Parathyroid adenoma (tissue), 2 donors: ENCODE data around the gene GRM7.

Experiments used
- H2AFZ ChIP-seq: fragments of 300-600 bp; sonication (generic); one replicate; pipeline ENCODE4 v1.7.0; 2017; ENCODE audit warnings: antibody characterized with exemption, mild to moderate bottlenecking
- H3K27ac ChIP-seq: fragments of 300-600 bp; sonication (generic); one replicate; pipeline ENCODE4 v1.7.0; 2017
- H3K27me3 ChIP-seq: fragments of 300-600 bp; sonication (generic); one replicate; pipeline ENCODE4 v1.7.0; 2017; ENCODE audit warnings: low read length; ENCODE audit not compliant: control insufficient read depth, insufficient read depth
- H3K36me3 ChIP-seq: fragments of 300-600 bp; sonication (generic); one replicate; pipeline ENCODE4 v1.7.0; 2017; ENCODE audit warnings: low read length; ENCODE audit not compliant: control insufficient read depth, insufficient read depth
- H3K4me1 ChIP-seq: fragments of 300-600 bp; sonication (generic); one replicate; pipeline ENCODE4 v1.7.0; 2017; ENCODE audit warnings: control low read depth
- H3K4me2 ChIP-seq: fragments of 300-600 bp; sonication (generic); one replicate; pipeline ENCODE4 v1.7.0; 2017; ENCODE audit warnings: low read length
- H3K4me3 ChIP-seq: fragments of 300-600 bp; sonication (generic); one replicate; pipeline ENCODE4 v1.7.0; 2017; ENCODE audit warnings: low read depth, low read length
- H3K79me2 ChIP-seq: fragments of 300-600 bp; sonication (generic); one replicate; pipeline ENCODE4 v1.7.0; 2017; ENCODE audit warnings: control low read depth
- H3K9ac ChIP-seq: fragments of 300-600 bp; sonication (generic); one replicate; pipeline ENCODE4 v1.7.0; 2017; ENCODE audit warnings: mild to moderate bottlenecking
- H3K9me3 ChIP-seq: fragments of 300-600 bp; sonication (generic); one replicate; pipeline ENCODE4 v1.7.0; 2017; ENCODE audit warnings: low read length; ENCODE audit not compliant: control insufficient read depth
- TF ChIP-seq, protein P1 (sequence below): fragments of 300-600 bp; sonication (generic); IDR thresholded peaks from one replicate; pipeline ENCODE4 v1.7.0; 2017; ENCODE audit warnings: antibody characterized with exemption, mild to moderate bottlenecking
- donor health status: primary hyperparathyroidism.

The GRM7 gene

DNA sequence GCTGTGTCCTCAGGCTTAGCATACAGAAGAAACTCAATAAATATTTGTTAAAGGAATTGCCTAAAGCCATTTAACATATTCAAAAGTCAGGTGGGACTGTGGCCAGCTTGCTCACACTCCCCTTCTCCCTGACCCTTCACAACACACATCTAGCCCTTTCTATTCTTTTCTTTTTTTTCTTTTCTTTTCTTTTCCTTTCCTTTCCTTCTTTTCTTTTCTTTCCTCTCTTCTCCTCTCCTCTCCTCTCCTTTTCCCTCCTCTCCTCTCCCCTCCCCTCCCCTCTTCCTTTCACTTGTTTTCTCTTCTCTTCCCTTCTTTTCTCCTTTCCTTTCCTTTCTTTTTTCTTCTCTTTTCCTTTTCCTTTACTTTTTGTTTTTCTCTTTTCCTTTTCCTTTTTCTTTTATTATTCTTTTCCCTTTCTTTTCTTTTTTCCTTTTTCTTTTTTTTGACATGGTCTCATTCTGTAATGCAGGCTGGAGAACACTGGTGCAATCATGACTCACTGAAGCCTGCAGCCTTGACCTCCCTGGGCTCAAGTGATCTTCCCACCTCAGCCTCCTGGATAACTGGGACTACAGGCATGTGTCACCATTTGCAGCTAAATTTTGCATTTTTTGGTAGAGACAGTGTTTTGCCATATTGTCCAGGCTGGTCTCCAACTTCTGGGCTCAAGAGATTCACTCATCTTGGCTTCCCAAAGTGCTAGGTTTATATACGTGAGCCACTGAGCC lies 377.8 kb downstream of the GRM7 start:
- no peak overlapping the region for H3K4me2 ChIP-seq
- TF ChIP-seq, protein P1, sequence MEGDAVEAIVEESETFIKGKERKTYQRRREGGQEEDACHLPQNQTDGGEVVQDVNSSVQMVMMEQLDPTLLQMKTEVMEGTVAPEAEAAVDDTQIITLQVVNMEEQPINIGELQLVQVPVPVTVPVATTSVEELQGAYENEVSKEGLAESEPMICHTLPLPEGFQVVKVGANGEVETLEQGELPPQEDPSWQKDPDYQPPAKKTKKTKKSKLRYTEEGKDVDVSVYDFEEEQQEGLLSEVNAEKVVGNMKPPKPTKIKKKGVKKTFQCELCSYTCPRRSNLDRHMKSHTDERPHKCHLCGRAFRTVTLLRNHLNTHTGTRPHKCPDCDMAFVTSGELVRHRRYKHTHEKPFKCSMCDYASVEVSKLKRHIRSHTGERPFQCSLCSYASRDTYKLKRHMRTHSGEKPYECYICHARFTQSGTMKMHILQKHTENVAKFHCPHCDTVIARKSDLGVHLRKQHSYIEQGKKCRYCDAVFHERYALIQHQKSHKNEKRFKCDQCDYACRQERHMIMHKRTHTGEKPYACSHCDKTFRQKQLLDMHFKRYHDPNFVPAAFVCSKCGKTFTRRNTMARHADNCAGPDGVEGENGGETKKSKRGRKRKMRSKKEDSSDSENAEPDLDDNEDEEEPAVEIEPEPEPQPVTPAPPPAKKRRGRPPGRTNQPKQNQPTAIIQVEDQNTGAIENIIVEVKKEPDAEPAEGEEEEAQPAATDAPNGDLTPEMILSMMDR = no peak
- H3K36me3 ChIP-seq = no peaks in the 10 kb centered on the region
- no peaks in the 10 kb centered on the region for H3K27me3 ChIP-seq
- H3K79me2 ChIP-seq = no peaks in the 10 kb centered on the region
- no peak overlapping the region for H2AFZ ChIP-seq
- H3K4me3 ChIP-seq = no peak overlapping the region
- no peak overlapping the region for H3K9ac ChIP-seq
- H3K27ac ChIP-seq = no peak overlapping the region
- no peaks in the 10 kb centered on the region for H3K4me1 ChIP-seq
- H3K9me3 ChIP-seq = no peaks in the 10 kb centered on the region

DNA sequence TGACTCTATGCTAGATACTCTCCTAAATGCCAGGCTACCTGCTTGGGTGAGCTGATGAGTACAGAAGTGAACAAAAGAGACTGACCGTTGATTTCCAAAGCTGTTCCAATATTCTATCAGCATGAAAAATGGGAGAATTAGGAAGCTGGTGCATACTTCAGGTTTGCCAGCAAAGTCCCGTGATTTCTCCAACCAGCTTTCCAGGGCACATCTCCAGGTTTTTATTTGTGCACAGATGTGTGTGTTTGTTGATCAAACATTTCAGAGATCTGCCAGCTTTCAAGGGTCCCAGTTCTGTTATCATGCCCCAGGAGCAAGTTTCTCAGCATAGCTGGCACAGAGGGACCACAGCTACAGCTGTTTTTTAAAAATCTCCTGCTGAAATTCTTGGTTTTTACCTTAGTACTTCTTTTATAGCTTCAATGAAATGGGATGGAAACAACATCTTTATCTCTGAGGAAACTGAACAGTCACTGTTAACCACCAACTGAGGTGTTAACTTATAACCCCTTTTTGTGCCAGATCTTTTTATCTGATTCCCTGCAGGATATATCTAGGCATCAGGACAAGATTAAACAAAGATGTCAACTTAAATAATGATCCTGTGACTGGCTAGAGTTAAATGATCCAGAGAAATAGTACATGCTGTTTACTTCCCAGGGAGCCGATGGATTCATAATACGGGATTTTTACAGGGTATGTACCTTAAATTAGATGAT lies 380.8 kb downstream of the GRM7 start:
- TF ChIP-seq, protein P1 = no peak
- Histone ChIP-seq H3K4me3 (no peak overlapping the region), H3K9me3 (no peaks in the 10 kb centered on the region), H3K4me1 (no peaks in the 10 kb centered on the region), H3K79me2 (no peaks in the 10 kb centered on the region), H3K9ac (no peak overlapping the region), H3K36me3 (no peaks in the 10 kb centered on the region), H3K4me2 (no peak overlapping the region), H3K27me3 (no peaks in the 10 kb centered on the region), H2AFZ (no peak overlapping the region), H3K27ac (no peak overlapping the region)

DNA sequence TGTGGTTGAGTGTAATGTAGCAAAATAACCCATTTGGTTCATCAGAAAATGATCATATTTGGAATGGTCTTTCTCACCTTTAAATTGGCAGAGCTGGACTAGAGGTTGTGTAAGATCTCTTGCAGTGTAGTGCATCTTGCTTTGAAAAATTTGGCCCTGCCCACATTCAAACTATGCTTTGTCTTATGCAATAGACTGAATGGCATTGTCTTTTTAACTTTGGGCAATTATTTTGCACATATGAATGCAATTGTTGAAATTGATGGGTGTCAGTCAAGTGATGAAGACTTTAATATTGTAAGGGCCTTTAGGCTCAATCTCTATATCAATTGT lies 381.4 kb downstream of the GRM7 start:
- H2AFZ ChIP-seq = no peak overlapping the region
- H3K27me3 ChIP-seq = no peaks in the 10 kb centered on the region
- no peaks in the 10 kb centered on the region for H3K9me3 ChIP-seq
- no peak overlapping the region for H3K4me3 ChIP-seq
- H3K27ac ChIP-seq = no peak overlapping the region
- no peaks in the 10 kb centered on the region for H3K36me3 ChIP-seq
- no peaks in the 10 kb centered on the region for H3K79me2 ChIP-seq
- H3K4me1 ChIP-seq = no peaks in the 10 kb centered on the region
- TF ChIP-seq, protein P1 = no peak
- H3K9ac ChIP-seq = no peak overlapping the region
- H3K4me2 ChIP-seq = no peak overlapping the region

DNA sequence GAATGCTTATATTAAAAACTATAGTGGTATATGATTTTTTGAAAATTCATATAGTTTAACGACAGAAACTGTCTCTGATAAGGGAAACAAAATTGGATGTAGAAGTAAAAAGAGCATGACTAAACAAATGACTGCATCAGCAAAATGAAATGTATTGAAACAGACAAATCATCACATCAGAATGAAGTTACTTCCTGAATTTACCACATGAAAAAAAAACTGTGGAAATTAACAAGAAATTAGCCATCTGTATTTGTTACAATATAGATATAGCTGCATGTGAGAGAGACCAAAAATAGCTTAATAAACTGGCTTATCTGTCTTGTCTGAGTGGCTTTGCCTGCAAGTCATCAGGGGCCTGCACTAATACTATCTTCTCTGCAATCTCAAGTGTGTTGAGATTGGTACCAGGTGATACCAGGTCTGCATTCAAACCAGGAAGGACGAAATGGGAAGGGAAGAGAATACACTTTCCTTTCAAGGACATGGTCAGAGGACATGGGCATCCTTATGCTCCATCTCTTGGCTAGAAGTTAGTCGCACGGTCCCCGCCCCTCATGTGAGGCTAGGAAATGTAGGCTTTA lies 388.7 kb downstream of the GRM7 start:
- Histone ChIP-seq H3K9me3 (no peaks in the 10 kb centered on the region), H3K4me1 (no peaks in the 10 kb centered on the region), H3K9ac (no peak overlapping the region), H3K27me3 (no peaks in the 10 kb centered on the region), H2AFZ (no peak overlapping the region), H3K79me2 (no peaks in the 10 kb centered on the region), H3K4me3 (no peak overlapping the region), H3K4me2 (no peak overlapping the region), H3K36me3 (no peaks in the 10 kb centered on the region), H3K27ac (no peak overlapping the region)
- TF ChIP-seq, protein P1 = no peak
